A549 (cell line): ENCODE data around the gene C1GALT1. TPM values are rescaled to one million over a fixed set of nuclear protein-coding genes. Genes with fewer than 3 reads are reported as not detected.
"Not testable (repeated sequence)": the region's sequence is repeated elsewhere in the genome, so short reads cannot be mapped to it uniquely, and the experiment has no call there.

Experiments used
- ATAC-seq, 2 experiments: fragments of 200-7000 bp in 1 of 2; fragments of >200 bp in 1 of 2; cut with Nextera tagmentation in 1 of 2; cut with Tn5 transposase in 1 of 2; 3 replicates each; pipeline versions ENCODE4 v1.8.0 to v1.9.1; 2018 to 2020; ENCODE audit warnings: mild to moderate bottlenecking in 1 of 2, moderate library complexity in 1 of 2
- CTCF ChIA-PET: fragments of 300-600 bp; sonication (Branson Sonifier 250); formaldehyde crosslinking; extraction: SDS; loops from one replicate; lab custom pipeline; 2021; ENCODE audit warnings: antibody characterized with exemption, inconsistent platforms; lab: Yijun Ruan, JAX
- POLR2A ChIA-PET: fragments of 350-600 bp; formaldehyde crosslinking; extraction: SDS; loops from one replicate; lab custom pipeline; 2021; ENCODE audit warnings: antibody characterized with exemption, inconsistent platforms; lab: Yijun Ruan, JAX
- DNase-seq, 2 experiments: peaks; one replicate each; pipeline versions ENCODE4 v3.0.0 to v3.0.0-alpha.2; 2011 to 2016; ENCODE audit warnings: low read depth in 1 of 2, low spot score in 1 of 2
- FAIRE-seq: peaks from 2 replicates; lab custom pipeline; 2011; peaks lifted over from hg19 to GRCh38; lab: Jason Lieb, UNC
- H3K27ac ChIP-seq, 2 experiments: fragments of >200 bp; sonication (Bioruptor Twin); formaldehyde crosslinking; 3 replicates each; pipeline ENCODE4 v1.5.1; 2016 to 2017
- H3K4me1 ChIP-seq: fragments of >200 bp; sonication (Bioruptor Twin); formaldehyde crosslinking; 3 replicates; pipeline ENCODE4 v1.6.1; 2016
- H3K4me2 ChIP-seq: fragments of >200 bp; sonication (Bioruptor Twin); formaldehyde crosslinking; 3 replicates; pipeline ENCODE4 v1.6.1; 2016
- H3K4me3 ChIP-seq: fragments of >200 bp; sonication (Bioruptor Twin); formaldehyde crosslinking; 3 replicates; pipeline ENCODE4 v1.5.1; 2016
- H3K9me3 ChIP-seq: fragments of >200 bp; sonication (Bioruptor Twin); formaldehyde crosslinking; 3 replicates; pipeline ENCODE4 v1.6.1; 2016
- CBX2 ChIP-seq: fragments of 200-600 bp; sonication (generic); IDR thresholded peaks from 2 replicates; pipeline ENCODE4 v1.6.1; 2016; ENCODE audit warnings: low read depth, mild to moderate bottlenecking, borderline replicate concordance
- CEBPB ChIP-seq, 2 experiments: fragments of >200 bp in 1 of 2; sonication (Bioruptor Twin) in 1 of 2; formaldehyde crosslinking in 1 of 2; IDR thresholded peaks; 2 replicates each; pipeline ENCODE4 v1.6.1; 2012 to 2016
- CHD2 ChIP-seq: fragments of 150-350 bp; IDR thresholded peaks from 2 replicates; pipeline ENCODE4 v1.6.1; 2014; ENCODE audit warnings: low read length; ENCODE audit not compliant: partially characterized antibody
- CHD4 ChIP-seq: fragments of 200-600 bp; sonication (generic); IDR thresholded peaks from 2 replicates; pipeline ENCODE4 v1.6.1; 2016; ENCODE audit warnings: antibody characterized with exemption, mild to moderate bottlenecking, borderline replicate concordance
- ESRRA ChIP-seq: fragments of 150-350 bp; IDR thresholded peaks from 2 replicates; pipeline ENCODE4 v1.6.1; 2014; ENCODE audit warnings: mild to moderate bottlenecking, low read length, borderline replicate concordance
- FOSL2 ChIP-seq, 2 experiments: fragments of 450-650 bp in 1 of 2; fragments of >200 bp in 1 of 2; sonication (Bioruptor Twin) in 1 of 2; formaldehyde crosslinking; IDR thresholded peaks; 2 replicates each; pipeline versions ENCODE4 v1.5.0 to v1.6.1; 2016 to 2020; ENCODE audit warnings: mild to moderate bottlenecking in 1 of 2, moderate library complexity in 1 of 2
- HOXA7 ChIP-seq: fragments of 250-450 bp; sonication (Bioruptor Pico); IDR thresholded peaks from 2 replicates; pipeline ENCODE4 v1.5.0; 2020; ENCODE audit warnings: mild to moderate bottlenecking, moderate library complexity
- HOXB13 ChIP-seq: fragments of 250-450 bp; sonication (Bioruptor Pico); IDR thresholded peaks from 2 replicates; pipeline ENCODE4 v1.5.0; 2020; ENCODE audit warnings: low read depth, mild to moderate bottlenecking, moderate library complexity
- HOXB5 ChIP-seq: fragments of 250-450 bp; sonication (Bioruptor Pico); IDR thresholded peaks from 2 replicates; pipeline ENCODE4 v1.5.0; 2020; ENCODE audit warnings: mild to moderate bottlenecking, moderate library complexity
- JUNB ChIP-seq: fragments of >200 bp; sonication (Bioruptor Twin); formaldehyde crosslinking; IDR thresholded peaks from 2 replicates; pipeline ENCODE4 v1.6.1; 2016
- MAZ ChIP-seq: fragments of 150-350 bp; IDR thresholded peaks from 2 replicates; pipeline ENCODE4 v1.6.1; 2014; ENCODE audit warnings: antibody characterized with exemption, low read depth, low read length, borderline replicate concordance
- MYC ChIP-seq: IDR thresholded peaks from 2 replicates; pipeline ENCODE4 v1.6.1; 2012; ENCODE audit warnings: mild to moderate bottlenecking, inconsistent platforms, low read length, improper control_type of control experiment, borderline replicate concordance
- NPAS2 ChIP-seq: fragments of 250-450 bp; sonication (Bioruptor Pico); IDR thresholded peaks from 2 replicates; pipeline ENCODE4 v1.8.0; 2022; ENCODE audit warnings: mild to moderate bottlenecking, moderate library complexity, borderline replicate concordance
- POLR2A ChIP-seq: IDR thresholded peaks from 2 replicates; pipeline ENCODE4 v1.6.1; 2012; ENCODE audit warnings: mild to moderate bottlenecking, low read length
- RAD21 ChIP-seq, 2 experiments: fragments of >200 bp in 1 of 2; sonication (Bioruptor Twin) in 1 of 2; formaldehyde crosslinking in 1 of 2; IDR thresholded peaks in 1 of 2; conservative IDR thresholded peaks in 1 of 2; 2 replicates in 1 of 2; 3 replicates in 1 of 2; pipeline ENCODE4 v1.6.1; 2012 to 2018; ENCODE audit warnings: inconsistent platforms in 1 of 2
- RARB ChIP-seq: fragments of 250-450 bp; sonication (Bioruptor Pico); IDR thresholded peaks from 2 replicates; pipeline ENCODE4 v1.8.0; 2021; ENCODE audit warnings: mild to moderate bottlenecking, moderate library complexity
- SREBF2 ChIP-seq: fragments of 450-650 bp; IDR thresholded peaks from 2 replicates; pipeline ENCODE4 v1.6.1; 2014; ENCODE audit warnings: mild to moderate bottlenecking, moderate library complexity
- TFCP2L1 ChIP-seq: fragments of 250-450 bp; sonication (Bioruptor Pico); IDR thresholded peaks from 2 replicates; pipeline ENCODE4 v1.5.0; 2021; ENCODE audit warnings: mild to moderate bottlenecking
- WGBS: methylation state at CpG from one replicate; pipeline ENCODE4 v1.1.6; 2017; ENCODE audit errors: missing lambda C conversion rate; 5-methylcytosine and 5-hydroxymethylcytosine counted together
- polyA plus RNA-seq, 4 experiments: library from polyadenylated mRNA; depleted of rRNA in 3 of 4; stranded (reverse); fragments of >200 nt; fragmentation: RNase III in 1 of 4; extraction: RNeasy Plus Mini Kit Qiagen cat#74134 plus additional on column Dnase treatment in 1 of 4; gene quantifications; 2 replicates in 3 of 4; 3 replicates in 1 of 4; pipeline ENCODE4 v1.2.3, GENCODE V29; 2011 to 2017
- TF ChIP-seq, protein P1 (sequence below): fragments of 150-350 bp; IDR thresholded peaks from 2 replicates; pipeline ENCODE4 v1.6.1; 2014; ENCODE audit warnings: low read depth, mild to moderate bottlenecking, low read length
- TF ChIP-seq, protein P2 (sequence below): fragments of 250-450 bp; sonication (Bioruptor Pico); IDR thresholded peaks from 2 replicates; pipeline ENCODE4 v1.5.0; 2020; ENCODE audit warnings: low read depth, mild to moderate bottlenecking, moderate library complexity
- TF ChIP-seq, protein P3 (sequence below): fragments of >200 bp; sonication (Bioruptor Twin); formaldehyde crosslinking; IDR thresholded peaks from 3 replicates; pipeline ENCODE4 v1.6.1; 2016
- TF ChIP-seq, protein P4 (sequence below): fragments of 250-450 bp; sonication (Bioruptor Pico); IDR thresholded peaks from 2 replicates; pipeline ENCODE4 v1.5.0; 2021; ENCODE audit warnings: mild to moderate bottlenecking, moderate library complexity, borderline replicate concordance
- TF ChIP-seq, protein P5 (sequence below): fragments of 450-650 bp; IDR thresholded peaks from 2 replicates; pipeline ENCODE4 v1.6.1; 2014; ENCODE audit warnings: antibody characterized with exemption

C1GALT1 gene
- polyA plus RNA-seq, 2 of the 4 experiments (the other 2 are of a cell fraction) = 24.1 to 50.1 TPM

DNA sequence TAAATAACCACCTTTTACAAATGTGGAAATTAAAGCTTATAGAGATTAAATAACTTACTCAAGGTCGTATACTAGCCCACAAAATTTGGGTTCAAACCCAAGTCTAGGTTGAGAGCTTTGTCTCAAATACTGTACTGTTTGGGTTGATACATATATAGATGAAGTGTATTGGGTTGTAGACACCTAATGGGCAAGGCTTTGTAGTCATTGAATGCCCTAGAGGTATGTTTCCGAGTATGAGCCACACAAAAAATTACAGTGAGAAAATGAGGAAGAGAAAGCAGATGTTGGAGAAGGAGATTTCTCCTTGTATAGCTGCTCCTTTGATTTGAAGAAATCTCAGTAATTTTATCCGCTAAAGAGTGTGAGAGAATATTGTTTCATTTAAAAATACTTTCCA, 60.6 kb downstream of the C1GALT1 start:
- POLR2A ChIA-PET = no interaction called here
- no peaks in the 10 kb centered on the region for H3K9me3 ChIP-seq
- no peak for FAIRE-seq

GRCh38 chr7:7245233-7245632, 62.9 kb downstream of the C1GALT1 start:
- H3K9me3 ChIP-seq, H3K27ac ChIP-seq, FAIRE-seq, DNase-seq, H3K4me2 ChIP-seq, POLR2A ChIA-PET, H3K4me3 ChIP-seq, ATAC-seq, H3K4me1 ChIP-seq, CTCF ChIA-PET: not testable (repeated sequence)
- WGBS = 94% methylated on average over 13 of the region's 13 CpGs

More for the DNA sequence above, 60.6 kb downstream of the C1GALT1 start:
- Histone ChIP-seq H3K27ac (no peak overlapping the region), H3K4me3 (no peak overlapping the region), H3K4me2 (no peak overlapping the region), H3K4me1 (peaks cover 6% of the 10 kb centered on the region; the same call in 1 of the 3 replicates)
- DNase-seq = no peak
- 83% methylated on average over 3 of the region's 3 CpGs for WGBS
- ATAC-seq = no peak
- CTCF ChIA-PET = no interaction called here
- TF ChIP-seq MYC (no peak), HOXB13 (CRISPR knock-in tag) (no peak), POLR2A (no peak), SREBF2 (no peak), MAZ (no peak), CHD2 (no peak), JUNB (no peak), HOXA7 (CRISPR knock-in tag) (no peak), CEBPB (IDR thresholded peaks at IDR 0.05) (no peak)
- TF ChIP-seq, protein P1, sequence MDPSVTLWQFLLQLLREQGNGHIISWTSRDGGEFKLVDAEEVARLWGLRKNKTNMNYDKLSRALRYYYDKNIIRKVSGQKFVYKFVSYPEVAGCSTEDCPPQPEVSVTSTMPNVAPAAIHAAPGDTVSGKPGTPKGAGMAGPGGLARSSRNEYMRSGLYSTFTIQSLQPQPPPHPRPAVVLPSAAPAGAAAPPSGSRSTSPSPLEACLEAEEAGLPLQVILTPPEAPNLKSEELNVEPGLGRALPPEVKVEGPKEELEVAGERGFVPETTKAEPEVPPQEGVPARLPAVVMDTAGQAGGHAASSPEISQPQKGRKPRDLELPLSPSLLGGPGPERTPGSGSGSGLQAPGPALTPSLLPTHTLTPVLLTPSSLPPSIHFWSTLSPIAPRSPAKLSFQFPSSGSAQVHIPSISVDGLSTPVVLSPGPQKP = no peak
- TF ChIP-seq, protein P2, sequence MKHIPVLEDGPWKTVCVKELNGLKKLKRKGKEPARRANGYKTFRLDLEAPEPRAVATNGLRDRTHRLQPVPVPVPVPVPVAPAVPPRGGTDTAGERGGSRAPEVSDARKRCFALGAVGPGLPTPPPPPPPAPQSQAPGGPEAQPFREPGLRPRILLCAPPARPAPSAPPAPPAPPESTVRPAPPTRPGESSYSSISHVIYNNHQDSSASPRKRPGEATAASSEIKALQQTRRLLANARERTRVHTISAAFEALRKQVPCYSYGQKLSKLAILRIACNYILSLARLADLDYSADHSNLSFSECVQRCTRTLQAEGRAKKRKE (CRISPR knock-in tag) = no peak
- TF ChIP-seq, protein P3, sequence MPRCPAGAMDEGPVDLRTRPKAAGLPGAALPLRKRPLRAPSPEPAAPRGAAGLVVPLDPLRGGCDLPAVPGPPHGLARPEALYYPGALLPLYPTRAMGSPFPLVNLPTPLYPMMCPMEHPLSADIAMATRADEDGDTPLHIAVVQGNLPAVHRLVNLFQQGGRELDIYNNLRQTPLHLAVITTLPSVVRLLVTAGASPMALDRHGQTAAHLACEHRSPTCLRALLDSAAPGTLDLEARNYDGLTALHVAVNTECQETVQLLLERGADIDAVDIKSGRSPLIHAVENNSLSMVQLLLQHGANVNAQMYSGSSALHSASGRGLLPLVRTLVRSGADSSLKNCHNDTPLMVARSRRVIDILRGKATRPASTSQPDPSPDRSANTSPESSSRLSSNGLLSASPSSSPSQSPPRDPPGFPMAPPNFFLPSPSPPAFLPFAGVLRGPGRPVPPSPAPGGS = no peak

DNA sequence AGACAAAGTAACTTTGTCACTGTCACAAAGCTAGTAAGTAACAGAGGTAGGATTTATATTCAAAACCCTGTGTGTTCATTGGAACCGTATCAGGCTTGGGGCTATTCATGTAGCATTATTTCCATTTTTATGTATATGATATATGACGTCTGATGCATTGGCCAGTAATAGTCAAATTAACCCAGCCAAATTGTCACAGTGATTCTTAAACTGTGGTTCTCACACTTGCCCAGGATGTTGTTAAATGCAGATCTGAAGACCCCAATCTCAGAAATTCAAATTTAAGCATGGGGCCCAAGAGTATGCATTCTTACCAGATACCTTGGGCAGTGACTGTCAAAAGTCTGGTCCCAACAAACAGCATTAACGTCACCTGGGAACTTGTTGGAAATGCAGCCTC, 63.9 kb downstream of the C1GALT1 start:
- ATAC-seq (no peak), DNase-seq (no peak), FAIRE-seq (no peak)
- H3K27ac ChIP-seq = no peak overlapping the region
- H3K4me3 ChIP-seq = no peak overlapping the region
- no peak overlapping the region for H3K4me2 ChIP-seq
- POLR2A ChIA-PET = no interaction called here
- 93% methylated on average over 3 of the region's 3 CpGs for WGBS
- CTCF ChIA-PET = no interaction called here
- H3K4me1 ChIP-seq = peaks cover 6% of the 10 kb centered on the region; the same call in 1 of the 3 replicates
- no peak for TF ChIP-seq RAD21 (conservative IDR thresholded peaks at IDR 0.05 in 1 of 2, IDR thresholded peaks at IDR 0.05 in 1 of 2)
- TF ChIP-seq RARB (CRISPR knock-in tag) = no peak
- TF ChIP-seq, protein P4, sequence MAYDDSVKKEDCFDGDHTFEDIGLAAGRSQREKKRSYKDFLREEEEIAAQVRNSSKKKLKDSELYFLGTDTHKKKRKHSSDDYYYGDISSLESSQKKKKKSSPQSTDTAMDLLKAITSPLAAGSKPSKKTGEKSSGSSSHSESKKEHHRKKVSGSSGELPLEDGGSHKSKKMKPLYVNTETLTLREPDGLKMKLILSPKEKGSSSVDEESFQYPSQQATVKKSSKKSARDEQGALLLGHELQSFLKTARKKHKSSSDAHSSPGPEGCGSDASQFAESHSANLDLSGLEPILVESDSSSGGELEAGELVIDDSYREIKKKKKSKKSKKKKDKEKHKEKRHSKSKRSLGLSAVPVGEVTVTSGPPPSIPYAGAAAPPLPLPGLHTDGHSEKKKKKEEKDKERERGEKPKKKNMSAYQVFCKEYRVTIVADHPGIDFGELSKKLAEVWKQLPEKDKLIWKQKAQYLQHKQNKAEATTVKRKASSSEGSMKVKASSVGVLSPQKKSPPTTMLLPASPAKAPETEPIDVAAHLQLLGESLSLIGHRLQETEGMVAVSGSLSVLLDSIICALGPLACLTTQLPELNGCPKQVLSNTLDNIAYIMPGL (CRISPR knock-in tag) = no peak
- TF ChIP-seq NPAS2 = no peak
- no peak for TF ChIP-seq CHD4
- TF ChIP-seq FOSL2 (IDR thresholded peaks at IDR 0.05) = no peak
- TF ChIP-seq FOSL2 (CRISPR knock-in tag; IDR thresholded peaks at IDR 0.05) = no peak
- no peak for TF ChIP-seq HOXB5 (CRISPR knock-in tag)
- TF ChIP-seq POLR2A = no peak
- no peak for TF ChIP-seq CBX2
- TF ChIP-seq, protein P5, sequence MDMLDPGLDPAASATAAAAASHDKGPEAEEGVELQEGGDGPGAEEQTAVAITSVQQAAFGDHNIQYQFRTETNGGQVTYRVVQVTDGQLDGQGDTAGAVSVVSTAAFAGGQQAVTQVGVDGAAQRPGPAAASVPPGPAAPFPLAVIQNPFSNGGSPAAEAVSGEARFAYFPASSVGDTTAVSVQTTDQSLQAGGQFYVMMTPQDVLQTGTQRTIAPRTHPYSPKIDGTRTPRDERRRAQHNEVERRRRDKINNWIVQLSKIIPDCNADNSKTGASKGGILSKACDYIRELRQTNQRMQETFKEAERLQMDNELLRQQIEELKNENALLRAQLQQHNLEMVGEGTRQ = no peak
- TF ChIP-seq CHD2 = no peak
- no peak for TF ChIP-seq TFCP2L1 (CRISPR knock-in tag)
- TF ChIP-seq ESRRA = no peak
- no peaks in the 10 kb centered on the region for H3K9me3 ChIP-seq
